Measurements from ENCODE around the gene SPA17. TPM values are rescaled to one million over a fixed set of nuclear protein-coding genes. Genes with fewer than 3 reads are reported as not detected.

SPA17 gene
- total and polyA plus RNA-seq, 5 donors from 2014 or later: 0.22 to 2.5 (median 1.1) TPM

GRCh38 chr11:124738713-124739478 is 65.2 kb downstream of the SPA17 start:
- DNase-seq: no peak
- Histone ChIP-seq H3K27ac (ENCODE audit: insufficient read depth, low read length, poor library complexity, severe bottlenecking) (no peak overlapping the region), H3K4me3 (ENCODE audit: low read depth, low read length) (peak overlapping the region; percentile 32), H3K9me3 (ENCODE audit: control insufficient read depth in 2 of 2, low read length in 2 of 2) (no peaks in the 10 kb centered on the region), H3K36me3 (ENCODE audit: control insufficient read depth, insufficient read depth, low read length) (no peaks in the 10 kb centered on the region), H3K4me1 (ENCODE audit: control insufficient read depth, insufficient read depth, low read length, poor library complexity, severe bottlenecking) (peaks cover 18% of the 10 kb centered on the region), H3K27me3 (ENCODE audit: control insufficient read depth, insufficient read depth, low read length) (peaks cover 7% of the 10 kb centered on the region)
- Mint-ChIP-seq H3K27me3 (peaks cover 40% of the 10 kb centered on the region), H3K36me3 (no peaks in the 10 kb centered on the region), H3K9me3 (no peaks in the 10 kb centered on the region), H3K27ac (peak overlapping the region in 1 of 3 donors; percentile 3), H3K4me3 (peak overlapping the region; percentile 80 to 90 (median 87)), H3K4me1 (peaks cover 4 to 24% (median 9%) of the 10 kb centered on the region in 4 donors)
- no peak for ATAC-seq (ENCODE audit: low read depth in 2 of 2)

GRCh38 chr11:124739479-124740276 is 66.0 kb downstream of the SPA17 start, which contains the start of gene NRGN:
NRGN (plus strand) TSS chr11:124739942; CDS start chr11:124740085, 143 bp downstream.
- H3K36me3 ChIP-seq (ENCODE audit: control insufficient read depth, insufficient read depth, low read length): no peaks in the 10 kb centered on the region
- H3K4me3 ChIP-seq (ENCODE audit: low read depth, low read length): peak within 1 kb of the TSS; percentile 51
- DNase-seq: peak; percentile 74 to 81 (median 77)
- Mint-ChIP-seq H3K36me3 (no peaks in the 10 kb centered on the region), H3K9me3 (no peaks in the 10 kb centered on the region), H3K27me3 (peaks cover 33% of the 10 kb centered on the region), H3K4me1 (peaks cover 4 to 27% (median 9%) of the 10 kb centered on the region in 4 donors), H3K4me3 (peak within 1 kb of the TSS; percentile 80 to 90 (median 87)), H3K27ac (peak within 1 kb of the TSS in 2 of 3 donors; percentile 54 to 71)
- H3K9me3 ChIP-seq (ENCODE audit: control insufficient read depth in 2 of 2, low read length in 2 of 2): no peaks in the 10 kb centered on the region
- H3K27ac ChIP-seq (ENCODE audit: insufficient read depth, low read length, poor library complexity, severe bottlenecking): no peak within 1 kb of the TSS
- peaks cover 18% of the 10 kb centered on the region for H3K4me1 ChIP-seq (ENCODE audit: control insufficient read depth, insufficient read depth, low read length, poor library complexity, severe bottlenecking)
- peak; percentile 90 to 92 for ATAC-seq (ENCODE audit: low read depth in 2 of 2)
- peaks cover 7% of the 10 kb centered on the region for H3K27me3 ChIP-seq (ENCODE audit: control insufficient read depth, insufficient read depth, low read length)

- peaks cover 18% of the 10 kb centered on the region for H3K4me1 ChIP-seq (ENCODE audit: control insufficient read depth, insufficient read depth, low read length, poor library complexity, severe bottlenecking)
- H3K4me3 ChIP-seq (ENCODE audit: low read depth, low read length): peak overlapping the region; percentile 51
- H3K27ac Mint-ChIP-seq: peak overlapping the region in 2 of 3 donors; percentile 54 to 71
Measured at GRCh38 chr11:124740277-124740882, 66.7 kb downstream of the SPA17 start.

GRCh38 chr11:124742555-124742954 is 68.9 kb downstream of the SPA17 start:
- Mint-ChIP-seq H3K27ac (no peak overlapping the region), H3K27me3 (peaks cover 29% of the 10 kb centered on the region), H3K4me3 (peak overlapping the region in 1 of 4 donors; percentile 4), H3K36me3 (no peaks in the 10 kb centered on the region), H3K9me3 (no peaks in the 10 kb centered on the region), H3K4me1 (peaks cover 4 to 41% (median 12%) of the 10 kb centered on the region in 4 donors)
- Histone ChIP-seq H3K27ac (ENCODE audit: insufficient read depth, low read length, poor library complexity, severe bottlenecking) (no peak overlapping the region), H3K27me3 (ENCODE audit: control insufficient read depth, insufficient read depth, low read length) (peaks cover 7% of the 10 kb centered on the region), H3K36me3 (ENCODE audit: control insufficient read depth, insufficient read depth, low read length) (no peaks in the 10 kb centered on the region), H3K4me1 (ENCODE audit: control insufficient read depth, insufficient read depth, low read length, poor library complexity, severe bottlenecking) (peaks cover 25% of the 10 kb centered on the region), H3K9me3 (ENCODE audit: control insufficient read depth in 2 of 2, low read length in 2 of 2) (no peaks in the 10 kb centered on the region), H3K4me3 (ENCODE audit: low read depth, low read length) (no peak overlapping the region)
- DNase-seq (no peak), ATAC-seq (ENCODE audit: low read depth in 2 of 2) (no peak)

More at GRCh38 chr11:124740277-124740882, 66.7 kb downstream of the SPA17 start:
- H3K9me3 Mint-ChIP-seq: no peaks in the 10 kb centered on the region
- H3K27me3 Mint-ChIP-seq: peaks cover 31% of the 10 kb centered on the region
- Histone ChIP-seq H3K9me3 (ENCODE audit: control insufficient read depth in 2 of 2, low read length in 2 of 2) (no peaks in the 10 kb centered on the region), H3K27me3 (ENCODE audit: control insufficient read depth, insufficient read depth, low read length) (peaks cover 7% of the 10 kb centered on the region), H3K27ac (ENCODE audit: insufficient read depth, low read length, poor library complexity, severe bottlenecking) (no peak overlapping the region), H3K36me3 (ENCODE audit: control insufficient read depth, insufficient read depth, low read length) (no peaks in the 10 kb centered on the region)
- peak; percentile 51 to 58 for ATAC-seq (ENCODE audit: low read depth in 2 of 2)
- H3K4me1 Mint-ChIP-seq: peaks cover 4 to 31% (median 9%) of the 10 kb centered on the region in 4 donors
- H3K4me3 Mint-ChIP-seq: peak overlapping the region; percentile 80 to 90 (median 86)
- peak; percentile 40 to 64 (median 50) for DNase-seq
- no peaks in the 10 kb centered on the region for H3K36me3 Mint-ChIP-seq

- H3K36me3 ChIP-seq (ENCODE audit: control insufficient read depth, insufficient read depth, low read length): no peaks in the 10 kb centered on the region
- Mint-ChIP-seq H3K9me3 (no peaks in the 10 kb centered on the region), H3K4me3 (peak overlapping the region in 2 of 4 donors; percentile 87 to 96), H3K27ac (no peak overlapping the region), H3K36me3 (no peaks in the 10 kb centered on the region), H3K27me3 (peaks cover 26% of the 10 kb centered on the region), H3K4me1 (peaks cover 4 to 41% (median 12%) of the 10 kb centered on the region in 4 donors)
- ATAC-seq (ENCODE audit: low read depth in 2 of 2) (no peak), DNase-seq (no peak)
- H3K4me1 ChIP-seq (ENCODE audit: control insufficient read depth, insufficient read depth, low read length, poor library complexity, severe bottlenecking): peaks cover 25% of the 10 kb centered on the region
- no peak overlapping the region for H3K27ac ChIP-seq (ENCODE audit: insufficient read depth, low read length, poor library complexity, severe bottlenecking)
- no peaks in the 10 kb centered on the region for H3K9me3 ChIP-seq (ENCODE audit: control insufficient read depth in 2 of 2, low read length in 2 of 2)
- peaks cover 7% of the 10 kb centered on the region for H3K27me3 ChIP-seq (ENCODE audit: control insufficient read depth, insufficient read depth, low read length)
- no peak overlapping the region for H3K4me3 ChIP-seq (ENCODE audit: low read depth, low read length)
Measured at GRCh38 chr11:124743050-124743449, 69.3 kb downstream of the SPA17 start.

GRCh38 chr11:124745270-124745834 is 71.6 kb downstream of the SPA17 start:
- DNase-seq (no peak), ATAC-seq (ENCODE audit: low read depth in 2 of 2) (no peak)
- peaks cover 21% of the 10 kb centered on the region for H3K27me3 Mint-ChIP-seq
- peaks cover 0 to 36% (median 9%) of the 10 kb centered on the region in 4 donors for H3K4me1 Mint-ChIP-seq
- H3K9me3 ChIP-seq (ENCODE audit: control insufficient read depth in 2 of 2, low read length in 2 of 2): no peaks in the 10 kb centered on the region
- peak overlapping the region; percentile 64 to 96 (median 70) for H3K4me3 Mint-ChIP-seq
- H3K9me3 Mint-ChIP-seq: no peaks in the 10 kb centered on the region
- no peak overlapping the region for H3K27ac ChIP-seq (ENCODE audit: insufficient read depth, low read length, poor library complexity, severe bottlenecking)
- peaks cover 13% of the 10 kb centered on the region for H3K4me1 ChIP-seq (ENCODE audit: control insufficient read depth, insufficient read depth, low read length, poor library complexity, severe bottlenecking)
- H3K4me3 ChIP-seq (ENCODE audit: low read depth, low read length): no peak overlapping the region
- H3K36me3 Mint-ChIP-seq: no peaks in the 10 kb centered on the region
- H3K27ac Mint-ChIP-seq: peak overlapping the region in 1 of 3 donors; percentile 77
- peaks cover 7% of the 10 kb centered on the region for H3K27me3 ChIP-seq (ENCODE audit: control insufficient read depth, insufficient read depth, low read length)
- H3K36me3 ChIP-seq (ENCODE audit: control insufficient read depth, insufficient read depth, low read length): no peaks in the 10 kb centered on the region

Data from CD4-positive, CD25-positive, alpha-beta regulatory T cell (primary cell).